ENCODE data around the gene OR1E1.
"Not testable (repeated sequence)": the region's sequence is repeated elsewhere in the genome, so short reads cannot be mapped to it uniquely, and the experiment has no call there.

OR1E1 gene, protein sequence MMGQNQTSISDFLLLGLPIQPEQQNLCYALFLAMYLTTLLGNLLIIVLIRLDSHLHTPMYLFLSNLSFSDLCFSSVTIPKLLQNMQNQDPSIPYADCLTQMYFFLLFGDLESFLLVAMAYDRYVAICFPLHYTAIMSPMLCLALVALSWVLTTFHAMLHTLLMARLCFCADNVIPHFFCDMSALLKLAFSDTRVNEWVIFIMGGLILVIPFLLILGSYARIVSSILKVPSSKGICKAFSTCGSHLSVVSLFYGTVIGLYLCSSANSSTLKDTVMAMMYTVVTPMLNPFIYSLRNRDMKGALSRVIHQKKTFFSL

DNA sequence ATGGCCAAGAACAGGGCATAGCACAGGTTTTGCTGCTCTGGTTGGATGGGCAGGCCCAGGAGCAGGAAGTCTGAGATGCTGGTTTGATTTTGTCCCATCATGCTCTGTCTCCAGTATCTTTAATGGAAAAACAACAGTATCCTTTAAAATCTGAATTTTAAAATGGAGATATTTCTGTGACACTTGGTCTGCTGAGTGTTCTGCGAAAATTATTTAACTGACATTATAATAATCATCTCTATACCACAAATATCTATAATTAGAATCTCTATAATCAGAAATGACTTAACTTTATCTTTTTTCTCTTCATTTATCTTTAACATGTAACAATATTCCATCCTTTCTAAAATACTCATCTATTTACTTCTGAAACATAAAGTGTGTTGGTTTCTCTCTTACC is at the start of gene OR1E1:
TSS of gene OR1E1 (minus strand) at position 101 of the 400 bp plus-strand sequence. CDS start at position 101, 0 bp downstream.
- no peak for DNase-seq (ENCODE audit: low read depth in 2 of 2)

DNA sequence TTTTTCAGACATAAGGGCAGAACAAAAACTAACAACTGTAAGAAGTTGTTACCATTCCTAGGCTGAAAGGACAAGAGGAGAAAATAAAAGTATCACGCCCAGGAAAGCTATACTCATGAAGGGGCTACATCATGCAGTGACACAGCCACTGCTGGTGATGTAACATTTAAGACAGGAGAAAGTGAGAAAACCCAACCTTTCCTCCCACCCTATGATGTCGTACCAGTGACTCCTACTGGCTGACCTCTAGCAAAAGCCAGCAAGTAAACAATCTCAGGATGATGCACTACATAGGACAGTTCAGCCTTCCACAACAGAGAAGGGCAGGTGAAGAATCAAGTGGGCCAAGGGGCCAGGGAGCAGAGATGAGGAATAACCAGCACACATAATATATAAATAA is 49.4 kb upstream of the OR1E1 start:
- no peak for DNase-seq (ENCODE audit: low read depth in 2 of 2)

DNA sequence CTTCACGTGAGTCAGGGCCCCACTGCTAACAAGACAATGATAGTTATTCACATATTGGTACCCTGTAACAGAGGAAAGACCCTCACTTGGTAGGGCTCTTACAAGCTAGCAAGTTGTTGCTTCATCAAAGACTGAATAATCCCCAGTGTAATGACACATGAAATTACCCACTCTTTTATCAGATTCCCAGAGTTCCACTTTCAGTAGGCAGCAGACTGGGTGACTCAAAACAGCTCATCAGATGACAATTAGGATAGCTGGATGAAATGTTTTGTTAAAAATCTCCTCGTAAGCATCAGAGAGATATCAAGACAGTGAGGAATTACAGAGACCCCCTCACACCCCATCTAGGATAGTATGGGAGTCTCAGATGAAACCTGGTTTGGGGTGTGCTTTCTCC is 42.2 kb upstream of the OR1E1 start:
- DNase-seq (ENCODE audit: low read depth in 2 of 2), result no peak

DNA sequence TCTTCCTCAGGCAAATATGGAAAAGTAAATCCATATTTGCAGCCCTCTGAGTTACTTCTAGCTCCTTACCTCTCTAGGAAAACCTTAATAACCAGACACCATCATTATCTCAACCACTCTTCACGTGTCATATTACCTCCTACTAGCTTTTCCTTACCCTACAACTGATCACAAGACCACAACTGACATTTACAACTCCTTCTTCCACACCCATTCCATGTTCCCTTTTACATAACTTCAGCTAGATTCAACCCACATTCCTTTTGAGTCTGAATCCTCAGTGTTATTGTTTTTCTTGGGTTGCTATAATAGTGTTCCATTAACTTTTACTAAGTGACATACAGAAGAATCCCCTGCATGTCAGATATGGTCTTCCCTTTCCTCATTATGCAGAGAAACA is 40.2 kb upstream of the OR1E1 start:
- DNase-seq (ENCODE audit: low read depth in 2 of 2), result no peak

DNA sequence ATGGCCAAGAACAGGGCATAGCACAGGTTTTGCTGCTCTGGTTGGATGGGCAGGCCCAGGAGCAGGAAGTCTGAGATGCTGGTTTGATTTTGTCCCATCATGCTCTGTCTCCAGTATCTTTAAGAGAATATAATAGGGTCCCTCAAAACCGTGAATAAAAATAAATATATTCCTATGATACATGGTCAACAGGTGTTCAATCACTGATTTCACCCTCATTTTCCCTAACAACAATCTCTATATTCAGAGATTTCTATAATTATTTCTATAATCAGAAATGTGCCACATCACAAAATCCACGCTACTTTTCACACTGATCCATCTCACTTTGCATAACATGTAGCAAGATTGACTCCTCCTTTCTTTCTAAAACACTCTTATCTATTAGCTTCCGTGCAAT is 35.5 kb upstream of the OR1E1 start, which contains the start of gene OR1E2:
TSS of gene OR1E2 (minus strand) at position 101 of the 400 bp plus-strand sequence. CDS start at position 101, 0 bp downstream.
- DNase-seq (ENCODE audit: low read depth in 2 of 2), result no peak

DNA sequence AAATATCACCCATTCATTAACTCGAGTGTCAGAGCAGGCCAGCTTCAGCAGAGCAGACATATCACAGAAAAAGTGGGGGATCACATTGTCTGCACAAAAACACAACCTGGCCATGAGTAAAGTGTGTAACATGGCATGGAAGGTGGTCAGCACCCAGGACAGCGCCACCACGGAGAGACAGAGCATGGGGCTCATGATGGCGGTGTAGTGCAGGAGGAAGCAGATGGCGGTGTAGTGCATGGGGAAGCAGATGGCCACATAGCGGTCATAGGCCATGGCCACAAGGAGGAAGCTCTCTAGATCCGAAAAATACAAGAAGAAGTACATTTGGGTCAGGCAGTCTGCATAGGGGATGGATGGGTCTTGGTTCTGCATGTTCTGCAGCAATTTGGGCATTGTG is 35.0 kb upstream of the OR1E1 start:
- peak in 1 of 2 donors; percentile 2 for DNase-seq (ENCODE audit: low read depth in 2 of 2)

DNA sequence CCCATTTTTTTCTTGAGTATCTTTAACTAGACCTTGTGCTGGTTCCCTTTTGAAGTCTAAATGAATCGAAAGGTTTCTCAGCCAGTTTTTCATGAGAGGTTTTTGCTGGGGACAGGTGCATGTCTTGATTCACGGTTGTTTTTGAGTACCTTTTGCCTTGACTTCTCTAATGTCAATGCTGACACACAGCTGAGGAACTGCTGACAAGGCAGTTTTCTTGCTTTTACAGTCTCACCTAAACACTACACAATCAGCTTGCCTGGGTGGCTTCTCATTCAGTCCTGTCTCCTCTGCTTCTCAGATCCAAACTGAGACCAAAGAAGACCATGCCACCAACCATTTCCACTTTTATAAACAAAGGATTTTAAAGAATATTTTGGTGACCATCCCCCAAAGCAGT is 20.0 kb upstream of the OR1E1 start:
- DNase-seq (ENCODE audit: low read depth in 2 of 2), result no peak

DNA sequence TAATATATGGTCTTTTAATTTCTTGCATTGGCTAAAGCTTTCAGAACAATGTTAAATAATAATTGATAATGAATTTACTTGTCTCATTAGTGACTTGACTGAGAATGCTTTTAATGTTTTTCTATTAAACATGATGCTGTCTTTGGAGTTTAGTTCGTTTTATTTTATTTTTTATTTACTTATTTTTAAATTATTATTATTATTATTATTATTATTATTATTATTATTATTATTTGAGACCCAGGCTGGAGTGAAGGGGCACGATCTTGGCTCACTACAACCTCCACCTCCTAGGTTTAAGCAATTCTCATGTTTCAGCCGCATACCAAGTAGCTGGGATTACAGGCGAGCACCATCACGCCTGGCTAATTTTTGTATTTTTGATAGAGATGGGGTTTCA is 17.4 kb upstream of the OR1E1 start:
- no peak for DNase-seq (ENCODE audit: low read depth in 2 of 2)

DNA sequence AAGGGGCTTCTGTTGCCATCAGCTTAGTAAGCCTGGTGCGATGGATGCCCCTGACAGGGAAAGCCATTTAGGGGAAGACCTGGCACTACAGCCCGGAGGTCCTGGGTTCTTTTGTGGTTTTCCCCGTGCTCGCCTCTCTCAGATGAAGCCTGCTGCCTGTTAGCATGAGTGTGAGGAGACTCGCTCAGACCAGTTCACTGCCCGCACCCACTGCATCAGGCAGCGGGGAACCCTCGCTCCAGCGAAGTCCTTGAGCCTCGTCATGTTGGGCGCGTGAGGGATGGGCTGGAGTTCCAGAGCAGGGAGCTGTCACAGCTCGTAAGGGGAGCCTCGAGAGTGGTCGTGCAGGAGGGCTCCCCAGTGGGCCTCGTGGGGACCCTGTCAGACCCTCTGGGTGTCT is 14.0 kb upstream of the OR1E1 start:
- DNase-seq (ENCODE audit: low read depth in 2 of 2), result not testable (repeated sequence)

DNA sequence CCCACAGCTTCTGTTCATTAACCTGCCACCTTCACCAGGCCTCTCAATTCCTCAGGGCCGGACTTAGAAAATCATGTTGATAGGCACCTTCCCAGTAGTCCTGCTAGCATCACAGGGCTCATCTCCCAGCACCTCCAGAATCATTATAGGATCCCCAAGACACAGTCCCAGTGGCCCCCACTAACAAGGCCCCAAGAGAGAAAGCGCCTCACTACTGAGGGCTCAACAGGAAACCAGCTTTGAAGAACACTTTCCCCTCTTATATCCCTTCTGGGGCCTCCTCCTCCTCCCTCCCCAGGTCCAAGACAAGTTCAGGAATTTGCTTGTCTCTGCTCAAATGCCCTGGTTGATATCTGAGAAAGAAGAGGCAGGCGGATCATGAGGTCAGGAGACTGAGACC is 12.9 kb upstream of the OR1E1 start, which contains the start of gene OR3A3:
TSS of gene OR3A3 (plus strand) at position 301 of the 400 bp plus-strand sequence.
- no peak for DNase-seq (ENCODE audit: low read depth in 2 of 2)

DNA sequence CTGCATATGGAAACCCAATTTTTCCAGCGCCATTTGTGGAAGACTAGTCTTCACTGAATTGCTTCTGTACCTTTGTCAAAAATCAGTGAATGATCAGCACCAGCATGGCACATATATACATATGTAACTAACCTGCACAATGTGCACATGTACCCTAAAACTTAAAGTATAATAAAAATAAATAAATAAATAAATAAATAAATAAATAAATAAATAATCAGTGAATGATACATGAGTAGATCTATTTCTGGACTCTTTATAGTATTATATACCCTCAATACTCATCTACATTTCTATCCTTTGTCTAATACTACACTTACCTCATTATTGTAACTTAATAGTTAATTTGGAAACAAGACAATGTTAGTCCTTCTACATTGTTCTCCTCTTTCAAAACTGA is 5.6 kb upstream of the OR1E1 start:
- not testable (repeated sequence) for DNase-seq (ENCODE audit: low read depth in 2 of 2)

DNA sequence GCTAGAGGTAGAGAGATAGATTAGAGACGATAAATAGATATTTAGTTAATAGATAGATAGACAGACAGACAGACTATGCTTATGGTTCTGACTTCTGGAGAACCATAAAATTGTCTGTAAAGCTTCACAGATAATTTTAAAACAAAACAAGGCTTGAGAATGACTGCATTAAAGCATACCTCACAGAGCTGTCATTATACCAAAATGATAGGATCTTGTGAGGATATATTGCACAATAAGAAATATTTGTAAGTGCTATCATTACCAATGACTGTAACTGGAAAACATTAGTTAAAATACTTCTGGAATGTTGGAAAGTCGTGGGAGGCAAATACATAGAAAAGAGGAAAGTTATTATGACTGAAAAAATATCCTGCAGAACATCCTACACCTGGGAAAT is 3.6 kb upstream of the OR1E1 start:
- no peak for DNase-seq (ENCODE audit: low read depth in 2 of 2)

DNA sequence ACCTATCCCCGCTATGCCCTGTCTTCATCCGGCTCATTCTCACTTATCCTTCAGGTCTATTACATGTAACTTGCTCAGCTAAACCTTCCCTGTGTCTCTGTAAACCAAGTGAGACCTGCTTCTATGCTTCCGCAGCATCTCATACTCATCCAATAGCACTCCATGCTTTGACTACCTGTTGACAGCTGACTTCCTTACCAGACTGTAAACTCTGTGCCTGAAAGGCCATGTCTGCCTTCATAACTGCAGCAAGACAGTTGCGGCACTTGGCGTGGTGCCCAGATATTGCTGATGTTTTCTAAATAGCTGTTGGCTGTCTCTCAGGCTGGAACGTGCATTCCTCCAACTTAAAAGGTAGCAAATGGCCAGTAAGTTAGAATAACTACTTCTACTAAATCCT is 1.8 kb upstream of the OR1E1 start:
- no peak for DNase-seq (ENCODE audit: low read depth in 2 of 2)

DNA sequence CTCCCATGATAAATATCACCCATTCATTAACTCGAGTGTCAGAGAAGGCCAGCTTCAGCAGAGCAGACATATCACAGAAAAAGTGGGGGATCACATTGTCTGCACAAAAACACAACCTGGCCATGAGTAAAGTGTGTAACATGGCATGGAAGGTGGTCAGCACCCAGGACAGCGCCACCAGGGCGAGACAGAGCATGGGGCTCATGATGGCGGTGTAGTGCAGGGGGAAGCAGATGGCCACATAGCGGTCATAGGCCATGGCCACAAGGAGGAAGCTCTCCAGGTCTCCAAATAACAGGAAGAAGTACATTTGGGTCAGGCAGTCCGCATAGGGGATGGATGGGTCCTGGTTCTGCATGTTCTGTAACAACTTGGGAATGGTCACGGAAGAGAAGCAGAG is 409 bp downstream of the OR1E1 start:
- DNase-seq (ENCODE audit: low read depth in 2 of 2), result not testable (repeated sequence)

DNA sequence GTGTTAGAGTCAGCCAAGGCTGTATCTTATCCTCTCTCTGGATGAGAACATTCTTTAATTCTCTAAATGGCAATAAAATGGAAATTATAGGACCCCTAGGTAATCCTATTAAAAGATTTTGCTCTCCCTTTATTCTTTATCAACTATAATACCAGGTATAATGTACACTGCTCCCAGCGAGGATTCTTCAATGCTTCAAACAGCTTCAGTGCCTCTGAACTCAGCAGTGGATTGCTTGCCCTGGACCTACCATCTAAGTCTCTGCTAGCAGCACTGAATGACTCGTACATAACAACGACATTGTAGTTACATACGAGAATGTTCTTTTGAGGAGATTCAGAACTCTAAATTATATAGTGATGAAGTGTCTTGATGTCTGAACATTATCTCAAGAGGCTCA is 8.4 kb downstream of the OR1E1 start:
- no peak for DNase-seq (ENCODE audit: low read depth in 2 of 2)

DNA sequence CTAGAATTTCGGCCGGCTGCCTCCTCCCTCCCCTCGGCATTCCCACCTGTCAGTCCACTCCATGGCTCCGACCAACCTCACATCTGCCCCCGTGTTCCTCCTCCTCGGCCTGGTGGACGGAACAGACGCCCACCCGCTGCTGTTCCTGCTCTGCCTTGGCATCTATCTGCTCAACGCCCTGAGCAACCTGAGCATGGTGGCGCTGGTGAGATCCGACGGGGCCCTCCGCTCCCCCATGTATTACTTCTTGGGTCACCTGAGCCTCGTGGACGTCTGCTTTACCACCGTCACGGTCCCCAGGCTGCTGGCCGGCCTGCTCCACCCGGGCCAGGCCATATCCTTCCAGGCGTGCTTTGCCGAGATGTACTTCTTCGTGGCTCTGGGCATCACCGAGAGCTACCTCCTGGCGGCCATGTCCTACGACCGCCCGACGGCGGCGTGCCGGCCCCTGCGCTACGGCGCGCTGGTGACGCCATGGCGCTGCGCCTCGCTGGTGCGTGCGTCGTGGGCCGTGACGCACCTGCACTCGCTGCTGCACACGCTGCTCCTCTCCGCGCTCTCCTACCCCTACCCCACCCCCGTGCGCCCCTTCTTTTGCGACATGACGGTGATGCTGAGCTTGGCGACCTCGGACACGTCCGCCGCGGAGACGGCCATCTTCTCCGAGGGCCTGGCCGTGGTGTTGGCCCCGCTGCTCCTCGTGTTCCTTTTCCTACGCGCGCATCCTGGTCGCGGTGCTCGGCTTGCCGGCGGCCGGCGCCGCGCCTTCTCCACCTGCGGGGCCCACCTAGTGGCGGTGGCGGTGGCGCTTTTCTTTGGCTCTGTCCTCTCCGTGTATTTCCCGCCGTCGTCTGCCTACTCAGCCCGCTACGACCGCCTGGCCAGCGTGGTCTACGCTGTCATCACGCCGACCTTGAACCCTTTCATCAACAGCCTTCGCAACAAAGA is 12.1 kb downstream of the OR1E1 start, which contains the start of gene OR3A2:
TSS of gene OR3A2 (minus strand) at position 440 of the 948 bp plus-strand sequence.
- DNase-seq (ENCODE audit: low read depth in 2 of 2), result peak in 1 of 2 donors; percentile 9

DNA sequence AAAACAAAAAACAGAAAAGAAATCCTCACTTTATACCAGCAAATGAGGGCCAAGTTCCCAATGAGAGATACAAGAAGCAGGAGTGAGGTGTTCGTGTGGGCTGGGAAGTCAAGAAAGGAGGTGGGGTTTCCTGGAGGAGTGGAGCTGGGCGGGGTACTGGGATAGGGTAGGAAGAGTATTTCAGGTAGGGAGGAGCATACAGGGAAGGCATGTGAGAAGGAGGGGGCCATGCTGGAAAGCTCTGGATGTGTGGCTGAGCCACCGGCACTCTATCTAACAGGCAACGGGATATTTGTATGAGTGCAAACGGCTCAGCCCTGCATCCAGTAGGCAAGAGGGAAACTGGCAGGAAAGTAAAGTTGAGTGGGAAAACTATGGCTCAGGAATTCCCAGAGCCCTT is 16.3 kb downstream of the OR1E1 start:
- no peak for DNase-seq (ENCODE audit: low read depth in 2 of 2)

DNA sequence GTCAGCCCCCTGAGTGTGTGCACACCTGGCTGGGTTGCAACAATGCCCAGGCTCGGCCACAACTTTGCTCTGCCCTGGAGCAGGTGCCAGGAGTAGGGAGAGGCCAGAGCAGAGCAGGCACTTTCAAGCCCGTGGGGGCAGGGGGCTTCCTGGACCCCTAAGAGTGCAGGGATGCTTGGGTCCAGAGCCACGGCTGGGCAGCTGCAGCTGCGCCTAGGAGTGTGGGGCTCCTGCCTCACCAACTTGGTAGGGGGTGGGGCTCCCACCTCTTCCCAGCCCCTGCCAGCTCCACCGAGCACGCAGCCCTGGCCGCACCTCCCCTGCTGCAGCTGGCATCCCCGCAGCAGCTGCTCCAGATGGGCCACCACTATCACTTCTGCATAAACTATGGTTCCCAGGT is 19.9 kb downstream of the OR1E1 start:
- no peak for DNase-seq (ENCODE audit: low read depth in 2 of 2)

DNA sequence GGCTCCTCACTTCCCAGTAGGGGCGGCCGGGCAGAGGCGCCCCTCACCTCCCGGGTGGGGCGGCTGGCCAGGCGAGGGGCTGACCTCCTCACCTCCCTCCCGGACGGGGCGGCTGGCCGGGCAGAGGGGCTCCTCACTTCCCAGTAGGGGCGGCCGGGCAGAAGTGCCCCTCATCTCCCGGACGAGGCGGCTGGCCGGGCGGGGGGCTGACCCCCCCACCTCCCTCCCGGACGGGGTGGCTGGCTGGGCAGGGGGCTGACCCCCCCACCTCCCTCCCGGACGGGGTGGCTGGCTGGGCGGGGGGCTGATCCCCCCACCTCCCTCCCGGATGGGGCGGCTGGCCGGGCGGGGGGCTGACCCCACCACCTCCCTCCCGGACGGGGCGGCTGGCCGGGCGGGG is 27.0 kb downstream of the OR1E1 start:
- not testable (repeated sequence) for DNase-seq (ENCODE audit: low read depth in 2 of 2)
